ENCODE results near the gene CD3D.

Gene CD3D

GRCh38 chr11:118305726-118306125 lies 36.8 kb downstream of the CD3D start:
- Mint-ChIP-seq H3K4me1 (no peaks in the 10 kb centered on the region), H3K9me3 (no peaks in the 10 kb centered on the region), H3K27me3 (ENCODE audit: low read depth) (peaks cover 44% of the 10 kb centered on the region), H3K4me3 (no peak overlapping the region), H3K36me3 (ENCODE audit: low read depth) (no peaks in the 10 kb centered on the region), H3K27ac (no peak overlapping the region)
- TF ChIP-seq CTCF (IDR thresholded peaks at IDR 0.05; ENCODE audit: unreplicated experiment in 3 of 3): no peak

- H3K36me3 Mint-ChIP-seq (ENCODE audit: low read depth): no peaks in the 10 kb centered on the region
- H3K4me3 Mint-ChIP-seq: no peak within 1 kb of the TSS
- H3K9me3 Mint-ChIP-seq: no peaks in the 10 kb centered on the region
- no peak within 1 kb of the TSS for H3K27ac Mint-ChIP-seq
- no peaks in the 10 kb centered on the region for H3K4me1 Mint-ChIP-seq
- H3K27me3 Mint-ChIP-seq (ENCODE audit: low read depth): peaks cover 51% of the 10 kb centered on the region
- no peak for TF ChIP-seq CTCF (IDR thresholded peaks at IDR 0.05; ENCODE audit: unreplicated experiment in 3 of 3)
Observed at GRCh38 chr11:118304568-118305248, 37.8 kb downstream of the CD3D start, which contains the start of gene CD3E. CD3E (plus strand) TSS chr11:118304730; CDS start chr11:118304953, 223 bp downstream.

DNA sequence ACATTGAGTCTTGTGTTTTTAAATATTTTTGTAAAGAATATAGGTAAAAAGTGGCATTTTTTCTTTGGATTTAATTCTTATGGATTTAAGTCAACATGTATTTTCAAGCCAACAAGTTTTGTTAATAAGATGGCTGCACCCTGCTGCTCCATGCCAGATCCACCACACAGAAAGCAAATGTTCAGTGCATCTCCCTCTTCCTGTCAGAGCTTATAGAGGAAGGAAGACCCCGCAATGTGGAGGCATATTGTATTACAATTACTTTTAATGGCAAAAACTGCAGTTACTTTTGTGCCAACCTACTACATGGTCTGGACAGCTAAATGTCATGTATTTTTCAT lies 38.3 kb downstream of the CD3D start:
- Mint-ChIP-seq H3K9me3 (no peaks in the 10 kb centered on the region), H3K4me3 (no peak overlapping the region), H3K4me1 (no peaks in the 10 kb centered on the region), H3K27ac (no peak overlapping the region), H3K36me3 (ENCODE audit: low read depth) (no peaks in the 10 kb centered on the region), H3K27me3 (ENCODE audit: low read depth) (peaks cover 51% of the 10 kb centered on the region)
- no peak for TF ChIP-seq CTCF (IDR thresholded peaks at IDR 0.05; ENCODE audit: unreplicated experiment in 3 of 3)

- no peak overlapping the region for H3K4me3 Mint-ChIP-seq
Observed at GRCh38 chr11:118301600-118302195, 40.8 kb downstream of the CD3D start.

GRCh38 chr11:118295815-118296454 lies 46.6 kb downstream of the CD3D start:
- H3K27me3 Mint-ChIP-seq (ENCODE audit: low read depth): peaks cover 38% of the 10 kb centered on the region
- H3K9me3 Mint-ChIP-seq: no peaks in the 10 kb centered on the region
- no peak overlapping the region for H3K27ac Mint-ChIP-seq
- peak; percentile 18 to 43 (median 37) for TF ChIP-seq CTCF (IDR thresholded peaks at IDR 0.05; ENCODE audit: unreplicated experiment in 3 of 3)
- no peaks in the 10 kb centered on the region for H3K36me3 Mint-ChIP-seq (ENCODE audit: low read depth)
- no peaks in the 10 kb centered on the region for H3K4me1 Mint-ChIP-seq
- H3K4me3 Mint-ChIP-seq: no peak overlapping the region

More at GRCh38 chr11:118301600-118302195, 40.8 kb downstream of the CD3D start:
- Mint-ChIP-seq H3K36me3 (ENCODE audit: low read depth) (no peaks in the 10 kb centered on the region), H3K4me1 (no peaks in the 10 kb centered on the region), H3K27me3 (ENCODE audit: low read depth) (peaks cover 56% of the 10 kb centered on the region), H3K27ac (no peak overlapping the region), H3K9me3 (no peaks in the 10 kb centered on the region)
- TF ChIP-seq CTCF (IDR thresholded peaks at IDR 0.05; ENCODE audit: unreplicated experiment in 3 of 3): no peak
